ENCODE results near the gene MLH3. TPM values are rescaled to one million over a fixed set of nuclear protein-coding genes. Genes with fewer than 3 reads are reported as not detected.

Gene MLH3
- total RNA-seq, 2 experiments from 2014 or later, result 6.6 to 6.7 TPM

DNA sequence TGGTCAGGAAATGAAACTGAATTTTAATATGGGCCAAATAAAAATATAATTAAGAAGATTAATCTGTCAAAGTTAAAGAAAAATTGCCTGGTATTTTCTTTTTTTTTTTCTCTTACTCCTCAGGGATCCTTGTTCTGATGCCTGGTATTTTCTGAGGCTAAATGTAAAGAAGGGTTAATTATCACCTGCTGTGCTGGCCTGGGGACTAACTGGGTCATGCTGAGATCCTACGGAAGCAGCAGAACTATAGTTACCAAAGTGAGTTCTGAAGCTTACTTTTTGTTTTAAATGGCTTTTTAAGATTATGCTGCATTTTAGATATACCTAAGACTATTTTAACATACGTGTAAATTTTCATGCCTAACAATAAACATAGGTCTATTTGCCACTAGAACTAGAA is 41.4 kb upstream of the MLH3 start:
- no TSS peak for BruUV-seq (replicated peaks)
- no peaks in the 10 kb centered on the region for H3K9me2 ChIP-seq (ENCODE audit: insufficient read depth, low read length)
- no peak overlapping the region for H3K4me3 ChIP-seq (ENCODE audit: low read depth, low read length, poor library complexity, severe bottlenecking)
- H3K9me3 ChIP-seq (ENCODE audit: low read length), result no peaks in the 10 kb centered on the region
- no peaks in the 10 kb centered on the region for H4K20me1 ChIP-seq (ENCODE audit: insufficient read depth, low read length)
- ChIA-PET CTCF (ENCODE audit: unreplicated experiment) (no interaction called here), POLR2A (interaction anchor here (0.8 kb wide), 1 partner anchor 13 kb away, joined by 3 read pairs; no protein-coding TSS in a partner anchor)
- no peak for DNase-seq (ENCODE audit: low spot score)
- no peaks in the 10 kb centered on the region for H3K4me1 ChIP-seq (ENCODE audit: insufficient read depth, low read length, poor library complexity, severe bottlenecking)
- H3K79me2 ChIP-seq (ENCODE audit: insufficient read depth, low read depth, low read length), result no peaks in the 10 kb centered on the region
- H3K36me3 ChIP-seq (ENCODE audit: insufficient read depth, low read length), result peaks cover 81% of the 10 kb centered on the region
- H2AFZ ChIP-seq (ENCODE audit: low read length), result no peak overlapping the region
- no peak overlapping the region for H3K4me2 ChIP-seq (ENCODE audit: low read length)
- intact Hi-C loops (cut with micrococcal nuclease; ENCODE audit: unreplicated experiment), result no loop called here
- no peak for TF ChIP-seq EZH2phosphoT487 (IDR thresholded peaks at IDR 0.05; ENCODE audit: borderline replicate concordance, low read depth, low read length)
- TF ChIP-seq, protein P1, sequence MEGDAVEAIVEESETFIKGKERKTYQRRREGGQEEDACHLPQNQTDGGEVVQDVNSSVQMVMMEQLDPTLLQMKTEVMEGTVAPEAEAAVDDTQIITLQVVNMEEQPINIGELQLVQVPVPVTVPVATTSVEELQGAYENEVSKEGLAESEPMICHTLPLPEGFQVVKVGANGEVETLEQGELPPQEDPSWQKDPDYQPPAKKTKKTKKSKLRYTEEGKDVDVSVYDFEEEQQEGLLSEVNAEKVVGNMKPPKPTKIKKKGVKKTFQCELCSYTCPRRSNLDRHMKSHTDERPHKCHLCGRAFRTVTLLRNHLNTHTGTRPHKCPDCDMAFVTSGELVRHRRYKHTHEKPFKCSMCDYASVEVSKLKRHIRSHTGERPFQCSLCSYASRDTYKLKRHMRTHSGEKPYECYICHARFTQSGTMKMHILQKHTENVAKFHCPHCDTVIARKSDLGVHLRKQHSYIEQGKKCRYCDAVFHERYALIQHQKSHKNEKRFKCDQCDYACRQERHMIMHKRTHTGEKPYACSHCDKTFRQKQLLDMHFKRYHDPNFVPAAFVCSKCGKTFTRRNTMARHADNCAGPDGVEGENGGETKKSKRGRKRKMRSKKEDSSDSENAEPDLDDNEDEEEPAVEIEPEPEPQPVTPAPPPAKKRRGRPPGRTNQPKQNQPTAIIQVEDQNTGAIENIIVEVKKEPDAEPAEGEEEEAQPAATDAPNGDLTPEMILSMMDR (conservative IDR thresholded peaks at IDR 0.05; ENCODE audit: low read length), result no peak
- H3K27ac ChIP-seq (ENCODE audit: low read depth, low read length, poor library complexity, severe bottlenecking), result no peak overlapping the region

DNA sequence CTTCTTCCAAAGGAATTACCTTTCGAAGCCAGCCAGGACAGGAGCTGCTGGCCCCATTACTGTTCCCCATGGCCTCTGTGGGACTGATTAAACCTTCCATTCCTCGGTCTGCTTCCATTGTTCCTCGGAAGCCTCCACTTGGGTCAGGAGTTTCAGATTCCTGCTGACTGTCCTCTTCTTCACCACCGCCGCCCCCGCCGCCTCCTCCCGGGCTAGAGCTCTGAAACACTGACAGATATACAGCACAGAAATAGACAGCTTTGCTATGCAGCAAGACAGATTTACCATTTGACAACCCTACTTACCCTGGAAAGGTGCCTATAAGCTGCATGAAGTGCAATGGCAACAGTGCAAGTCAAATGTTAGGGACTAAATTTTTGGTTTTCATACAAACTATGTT is 40.0 kb upstream of the MLH3 start:
- no peak overlapping the region for H3K27ac ChIP-seq (ENCODE audit: low read depth, low read length, poor library complexity, severe bottlenecking)
- H3K4me3 ChIP-seq (ENCODE audit: low read depth, low read length, poor library complexity, severe bottlenecking), result no peak overlapping the region
- intact Hi-C loops (cut with micrococcal nuclease; ENCODE audit: unreplicated experiment), result no loop called here
- CTCF ChIA-PET (ENCODE audit: unreplicated experiment), result no interaction called here
- peaks cover 81% of the 10 kb centered on the region for H3K36me3 ChIP-seq (ENCODE audit: insufficient read depth, low read length)
- POLR2A ChIA-PET, result no interaction called here
- H4K20me1 ChIP-seq (ENCODE audit: insufficient read depth, low read length), result no peaks in the 10 kb centered on the region
- no peaks in the 10 kb centered on the region for H3K79me2 ChIP-seq (ENCODE audit: insufficient read depth, low read depth, low read length)
- no peak overlapping the region for H3K4me2 ChIP-seq (ENCODE audit: low read length)
- no peaks in the 10 kb centered on the region for H3K4me1 ChIP-seq (ENCODE audit: insufficient read depth, low read length, poor library complexity, severe bottlenecking)
- BruUV-seq (replicated peaks), result no TSS peak
- TF ChIP-seq, protein P1 (conservative IDR thresholded peaks at IDR 0.05; ENCODE audit: low read length), result no peak
- TF ChIP-seq EZH2phosphoT487 (IDR thresholded peaks at IDR 0.05; ENCODE audit: borderline replicate concordance, low read depth, low read length), result no peak
- H3K9me2 ChIP-seq (ENCODE audit: insufficient read depth, low read length), result no peaks in the 10 kb centered on the region
- no peak overlapping the region for H2AFZ ChIP-seq (ENCODE audit: low read length)
- H3K9me3 ChIP-seq (ENCODE audit: low read length), result no peaks in the 10 kb centered on the region
- DNase-seq (ENCODE audit: low spot score), result no peak

DNA sequence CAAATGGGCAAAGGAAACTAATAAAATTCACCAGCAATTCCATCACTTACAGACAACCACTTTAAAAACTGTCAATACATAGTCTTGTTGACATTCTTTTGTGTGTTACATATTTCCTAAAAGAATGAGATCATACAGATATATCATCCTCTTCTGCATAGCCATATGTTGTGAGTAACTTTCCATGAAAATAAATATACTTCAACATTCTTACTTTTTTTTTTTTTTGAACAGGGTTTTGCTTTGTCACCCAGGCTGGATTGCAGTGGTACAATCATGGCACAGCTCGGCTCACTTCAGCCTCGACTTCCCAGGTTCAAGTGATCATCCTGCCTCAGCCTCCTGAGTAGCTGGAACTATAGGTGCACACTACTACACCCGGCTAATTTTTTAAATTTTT is 39.1 kb upstream of the MLH3 start:
- no peaks in the 10 kb centered on the region for H4K20me1 ChIP-seq (ENCODE audit: insufficient read depth, low read length)
- no peak overlapping the region for H3K4me3 ChIP-seq (ENCODE audit: low read depth, low read length, poor library complexity, severe bottlenecking)
- H3K4me2 ChIP-seq (ENCODE audit: low read length), result no peak overlapping the region
- H3K4me1 ChIP-seq (ENCODE audit: insufficient read depth, low read length, poor library complexity, severe bottlenecking), result no peaks in the 10 kb centered on the region
- H3K79me2 ChIP-seq (ENCODE audit: insufficient read depth, low read depth, low read length), result no peaks in the 10 kb centered on the region
- POLR2A ChIA-PET, result no interaction called here
- intact Hi-C loops (cut with micrococcal nuclease; ENCODE audit: unreplicated experiment), result no loop called here
- H3K27ac ChIP-seq (ENCODE audit: low read depth, low read length, poor library complexity, severe bottlenecking), result no peak overlapping the region
- peaks cover 80% of the 10 kb centered on the region for H3K36me3 ChIP-seq (ENCODE audit: insufficient read depth, low read length)
- no peak for DNase-seq (ENCODE audit: low spot score)
- H3K9me2 ChIP-seq (ENCODE audit: insufficient read depth, low read length), result no peaks in the 10 kb centered on the region
- CTCF ChIA-PET (ENCODE audit: unreplicated experiment), result no interaction called here
- H2AFZ ChIP-seq (ENCODE audit: low read length), result no peak overlapping the region
- no TSS peak for BruUV-seq (replicated peaks)
- no peaks in the 10 kb centered on the region for H3K9me3 ChIP-seq (ENCODE audit: low read length)
- TF ChIP-seq EZH2phosphoT487 (IDR thresholded peaks at IDR 0.05; ENCODE audit: borderline replicate concordance, low read depth, low read length), result no peak
- TF ChIP-seq, protein P1 (conservative IDR thresholded peaks at IDR 0.05; ENCODE audit: low read length), result no peak

Data from OCI-LY7 (cell line).